HepG2 (cell line): ENCODE measurements around the gene HMCN2. TPM values are rescaled to one million over a fixed set of nuclear protein-coding genes. Genes with fewer than 3 reads are reported as not detected.

Experiments
- ATAC-seq: fragments of 200-7000 bp; cut with Tn5 transposase; 3 replicates; pipeline ENCODE4 v1.9.1; 2020; ENCODE audit warnings: mild to moderate bottlenecking, moderate library complexity
- BruUV-seq: library from RNA; stranded (reverse); fragments of 400-500 nt; replicated peaks from 2 replicates; lab custom pipeline; 2021; lab: Mats Ljungman, UMichigan
- CTCF ChIA-PET: fragments of 300-600 bp; formaldehyde crosslinking; extraction: SDS; loops from one replicate; lab custom pipeline; 2021; ENCODE audit warnings: low total read pairs, inconsistent platforms, low intra/inter-chr PET ratio; lab: Yijun Ruan, JAX
- POLR2A ChIA-PET: fragments of 350-600 bp; sonication (Branson Sonifier 250); formaldehyde crosslinking; loops from one replicate; lab custom pipeline; 2020; ENCODE audit warnings: antibody characterized with exemption, inconsistent platforms; lab: Yijun Ruan, JAX
- DNase-seq: peaks from one replicate; pipeline ENCODE4 v3.0.0-alpha.2; 2015; ENCODE audit warnings: low spot score
- FAIRE-seq: peaks from 3 replicates; lab custom pipeline; 2011; peaks lifted over from hg19 to GRCh38; lab: Jason Lieb, UNC
- H2AFZ ChIP-seq: one replicate; pipeline ENCODE4 v1.6.1; 2011; ENCODE audit warnings: low read length, inconsistent platforms
- H3K27ac ChIP-seq: fragments of 300-600 bp; 3 replicates; pipeline ENCODE4 v1.8.0; 2011; ENCODE audit warnings: mixed run types, mild to moderate bottlenecking, mixed read lengths, low read length, inconsistent platforms; ENCODE audit not compliant: insufficient read depth; ENCODE audit errors: extremely low read length
- H3K27me3 ChIP-seq, 2 experiments: fragments of 200-600 bp in 1 of 2; 2 replicates in 1 of 2; 3 replicates in 1 of 2; pipeline versions ENCODE4 v1.6.0 to v1.8.0; 2011; ENCODE audit warnings: low read length in 2 of 2, mild to moderate bottlenecking in 2 of 2, moderate library complexity in 2 of 2, inconsistent platforms in 1 of 2; ENCODE audit not compliant: insufficient read depth in 2 of 2, control insufficient read depth in 1 of 2
- H3K36me3 ChIP-seq, 2 experiments: fragments of 200-600 bp in 1 of 2; replicated peaks in 1 of 2; 2 replicates in 1 of 2; 3 replicates in 1 of 2; pipeline versions ENCODE4 v1.5.1 to v1.8.0; 2011; ENCODE audit warnings: low read length in 2 of 2, inconsistent platforms in 1 of 2; ENCODE audit not compliant: insufficient read depth in 2 of 2, control insufficient read depth in 1 of 2
- H3K4me1 ChIP-seq: 2 replicates; pipeline ENCODE4 v1.5.1; 2012; ENCODE audit warnings: low read length, inconsistent platforms; ENCODE audit not compliant: insufficient read depth
- H3K4me2 ChIP-seq: 2 replicates; pipeline ENCODE4 v1.6.0; 2011; ENCODE audit warnings: low read depth, low read length, inconsistent platforms
- H3K4me3 ChIP-seq, 3 experiments: fragments of 200-600 bp in 1 of 3; sonication (generic), shearing (Covaris generic) in 1 of 3; replicated peaks in 1 of 3; 2 replicates each; pipeline ENCODE4 v1.5.1; 2011 to 2016; ENCODE audit warnings: low read length in 3 of 3, inconsistent platforms in 2 of 3, low read depth in 2 of 3, mild to moderate bottlenecking in 2 of 3, control low read depth in 1 of 3, mixed read lengths in 1 of 3; ENCODE audit not compliant: insufficient read depth in 1 of 3
- H3K79me2 ChIP-seq: one replicate; pipeline ENCODE4 v1.6.1; 2011; ENCODE audit warnings: low read length, inconsistent platforms; ENCODE audit not compliant: insufficient read depth
- H3K9ac ChIP-seq: 2 replicates; pipeline ENCODE4 v1.6.0; 2011; ENCODE audit warnings: mild to moderate bottlenecking, low read depth, low read length, inconsistent platforms; ENCODE audit not compliant: insufficient read depth
- H3K9me3 ChIP-seq: 2 replicates; pipeline ENCODE4 v1.5.1; 2012; ENCODE audit warnings: mild to moderate bottlenecking, low read length
- H4K20me1 ChIP-seq: 2 replicates; pipeline ENCODE4 v1.6.0; 2011; ENCODE audit warnings: inconsistent platforms, mild to moderate bottlenecking, low read length, moderate library complexity; ENCODE audit not compliant: insufficient read depth
- CREB1 ChIP-seq, 2 experiments: fragments of 450-650 bp in 1 of 2; IDR thresholded peaks; 2 replicates each; pipeline ENCODE4 v1.6.1; 2016 to 2017; ENCODE audit warnings: control low read depth in 1 of 2, mild to moderate bottlenecking in 1 of 2, missing compliant biosample characterization in 1 of 2, missing genetic modification characterization in 1 of 2
- HES4 ChIP-seq: sonication (generic); formaldehyde crosslinking; IDR thresholded peaks from 2 replicates; pipeline ENCODE4 v1.9.0; 2021; ENCODE audit warnings: mild to moderate bottlenecking, missing genetic modification reagents, borderline replicate concordance
- MEIS1 ChIP-seq: sonication (generic); formaldehyde crosslinking; IDR thresholded peaks from 2 replicates; pipeline ENCODE4 v1.9.0; 2021; ENCODE audit warnings: mild to moderate bottlenecking, missing genetic modification reagents, moderate library complexity, borderline replicate concordance
- SAFB2 ChIP-seq: sonication (generic); formaldehyde crosslinking; IDR thresholded peaks from 2 replicates; pipeline ENCODE4 v1.5.1; 2020; ENCODE audit warnings: missing genetic modification reagents, low read depth, mild to moderate bottlenecking, borderline replicate concordance
- SIX4 ChIP-seq: sonication (generic); formaldehyde crosslinking; IDR thresholded peaks from 2 replicates; pipeline ENCODE4 v1.4.0; 2020; ENCODE audit warnings: missing genetic modification reagents
- YY1 ChIP-seq: IDR thresholded peaks from 2 replicates; pipeline ENCODE4 v1.6.1; 2011; ENCODE audit warnings: low read length, low read depth, moderate library complexity, mild to moderate bottlenecking; ENCODE audit not compliant: insufficient read depth, insufficient replicate concordance
- ZNF12 ChIP-seq: sonication (generic); formaldehyde crosslinking; IDR thresholded peaks from 2 replicates; pipeline ENCODE4 v1.5.0; 2020; ENCODE audit warnings: missing genetic modification reagents
- ZNF501 ChIP-seq: sonication (generic); formaldehyde crosslinking; IDR thresholded peaks from 2 replicates; pipeline ENCODE4 v1.5.1; 2020; ENCODE audit warnings: mild to moderate bottlenecking, moderate library complexity, missing genetic modification reagents
- ZNF563 ChIP-seq: sonication (generic); formaldehyde crosslinking; IDR thresholded peaks from 2 replicates; pipeline ENCODE4 v1.8.0; 2022; ENCODE audit warnings: mild to moderate bottlenecking, moderate library complexity, missing genetic modification reagents
- ZNF572 ChIP-seq: sonication (generic); formaldehyde crosslinking; IDR thresholded peaks from 2 replicates; pipeline ENCODE4 v1.5.1; 2020; ENCODE audit warnings: mild to moderate bottlenecking, missing genetic modification reagents
- ZNF713 ChIP-seq: sonication (generic); formaldehyde crosslinking; IDR thresholded peaks from 2 replicates; pipeline ENCODE4 v1.4.0; 2020; ENCODE audit warnings: mild to moderate bottlenecking, missing genetic modification reagents
- ZNF792 ChIP-seq: IDR thresholded peaks from 2 replicates; pipeline ENCODE4 v1.6.1; 2016
- WGBS: methylation state at CpG from one replicate; pipeline ENCODE4 v1.1.6; 2017; ENCODE audit warnings: low lambda C conversion rate; 5-methylcytosine and 5-hydroxymethylcytosine counted together
- in situ Hi-C: cut with HindIII; loops from 2 replicates; pipeline ENCODE4 v1.10.0; 2017; ENCODE audit warnings: low pct_unique_long_range_greater_than_20kb; ENCODE audit not compliant: extremely low pct_ligation_motif_present
- intact Hi-C: fragments of 100-400 bp; cut with micrococcal nuclease; formaldehyde crosslinking; loops from one replicate; pipeline ENCODE4 v1.10.0; 2022; ENCODE audit not compliant: unreplicated experiment
- polyA plus RNA-seq, 8 experiments: library from polyadenylated mRNA; depleted of rRNA in 3 of 8; stranded (reverse) in 7 of 8; unstranded in 1 of 8; fragments of >200 nt; fragmentation: Illumina TruSeq in 4 of 8; extraction: Trizol in 4 of 8; gene quantifications; 2 replicates each; pipeline versions ENCODE4 v1.2.1 to v1.2.3, GENCODE V29; 2011 to 2016; ENCODE audit warnings: low read depth in 4 of 8, missing spikeins in 1 of 8, mixed read lengths in 1 of 8; ENCODE audit not compliant: insufficient read depth in 1 of 8
- total RNA-seq, 5 experiments: library from RNA; depleted of rRNA; stranded (reverse); fragments of >200 nt; fragmentation: Illumina TruSeq; extraction: Trizol; gene quantifications; 2 replicates each; pipeline ENCODE4 v1.2.3, GENCODE V29; 2016; ENCODE audit warnings: low read depth in 1 of 5
- TF ChIP-seq, protein P1 (sequence below): sonication (generic); formaldehyde crosslinking; IDR thresholded peaks from 2 replicates; pipeline ENCODE4 v1.4.0; 2020; ENCODE audit warnings: mild to moderate bottlenecking, missing genetic modification reagents
- TF ChIP-seq, protein P2 (sequence below): IDR thresholded peaks from 2 replicates; pipeline ENCODE4 v1.6.1; 2016; ENCODE audit warnings: mild to moderate bottlenecking
- TF ChIP-seq, protein P3 (sequence below): sonication (generic); formaldehyde crosslinking; IDR thresholded peaks from 2 replicates; pipeline ENCODE4 v1.5.0; 2020; ENCODE audit warnings: mild to moderate bottlenecking, missing genetic modification reagents, borderline replicate concordance

The HMCN2 gene
- total and polyA plus RNA-seq, 2 of the 13 experiments (the other 11 are each of a cell fraction or from before 2014, with no cell fraction given) = 0.09 TPM; not detected in 1

DNA sequence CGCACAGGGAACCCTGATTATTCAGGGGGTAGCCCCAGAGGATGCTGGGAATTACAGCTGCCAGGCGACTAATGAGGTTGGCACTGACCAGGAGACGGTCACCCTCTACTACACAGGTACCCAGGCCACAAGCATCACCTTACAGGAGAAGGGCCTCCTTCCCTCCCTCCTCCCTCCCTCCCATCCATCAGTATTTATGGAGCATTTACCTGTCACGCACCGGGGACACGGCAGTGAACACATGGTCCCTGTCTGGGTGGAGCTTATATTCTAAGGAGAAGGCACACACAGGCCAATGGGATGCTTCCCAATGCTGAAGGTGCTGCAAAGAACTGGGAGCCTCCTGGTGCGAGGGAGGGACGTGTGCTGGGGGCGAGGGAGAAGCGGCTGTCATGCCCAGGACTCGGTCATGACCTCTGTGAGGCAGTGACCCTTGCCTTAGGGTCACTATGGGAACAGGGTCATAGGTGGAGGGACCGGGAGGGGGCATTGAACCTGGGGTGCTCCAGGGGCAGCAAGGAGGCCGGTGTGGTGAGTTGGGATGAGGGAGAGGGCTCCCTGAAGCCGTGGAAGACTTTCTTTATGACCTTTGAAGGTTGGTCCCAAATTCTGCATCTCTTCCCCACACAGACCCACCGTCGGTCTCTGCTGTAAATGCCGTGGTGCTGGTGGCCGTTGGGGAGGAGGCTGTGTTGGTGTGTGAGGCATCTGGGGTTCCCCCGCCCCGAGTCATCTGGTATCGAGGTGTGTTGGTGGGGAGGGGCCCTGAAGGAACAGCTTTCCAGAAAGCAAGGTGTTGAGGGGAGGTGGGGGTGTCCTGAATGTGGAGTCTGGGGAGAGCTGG is 41.5 kb downstream of the HMCN2 start:
- no TSS peak for BruUV-seq
- 0 out of 2 replicates have a peak, but pooled peaks cover 4% of the 10 kb centered on the region for H4K20me1 ChIP-seq
- whole genome bisulfite sequencing = 13% methylated on average over 16 of the region's 21 CpGs
- DNase-seq (no peak), FAIRE-seq (no peak), ATAC-seq (no peak)
- H3K4me1 ChIP-seq = no peaks in the 10 kb centered on the region
- peaks cover 6 to 33% of the 10 kb centered on the region in 2 experiments; a peak in 4 of 5 replicates for H3K27me3 ChIP-seq
- H3K9ac ChIP-seq = no peak overlapping the region
- H2AFZ ChIP-seq = no peak overlapping the region
- intact Hi-C loops (no loop called here), in situ Hi-C loops (no loop called here)
- H3K9me3 ChIP-seq = no peaks in the 10 kb centered on the region
- no peak overlapping the region for H3K4me3 ChIP-seq
- POLR2A ChIA-PET = no interaction called here
- no peaks in the 10 kb centered on the region for H3K79me2 ChIP-seq
- no peaks in the 10 kb centered on the region for H3K36me3 ChIP-seq
- CTCF ChIA-PET = no interaction called here
- H3K27ac ChIP-seq = no peak overlapping the region
- no peak overlapping the region for H3K4me2 ChIP-seq
- TF ChIP-seq, protein P1, sequence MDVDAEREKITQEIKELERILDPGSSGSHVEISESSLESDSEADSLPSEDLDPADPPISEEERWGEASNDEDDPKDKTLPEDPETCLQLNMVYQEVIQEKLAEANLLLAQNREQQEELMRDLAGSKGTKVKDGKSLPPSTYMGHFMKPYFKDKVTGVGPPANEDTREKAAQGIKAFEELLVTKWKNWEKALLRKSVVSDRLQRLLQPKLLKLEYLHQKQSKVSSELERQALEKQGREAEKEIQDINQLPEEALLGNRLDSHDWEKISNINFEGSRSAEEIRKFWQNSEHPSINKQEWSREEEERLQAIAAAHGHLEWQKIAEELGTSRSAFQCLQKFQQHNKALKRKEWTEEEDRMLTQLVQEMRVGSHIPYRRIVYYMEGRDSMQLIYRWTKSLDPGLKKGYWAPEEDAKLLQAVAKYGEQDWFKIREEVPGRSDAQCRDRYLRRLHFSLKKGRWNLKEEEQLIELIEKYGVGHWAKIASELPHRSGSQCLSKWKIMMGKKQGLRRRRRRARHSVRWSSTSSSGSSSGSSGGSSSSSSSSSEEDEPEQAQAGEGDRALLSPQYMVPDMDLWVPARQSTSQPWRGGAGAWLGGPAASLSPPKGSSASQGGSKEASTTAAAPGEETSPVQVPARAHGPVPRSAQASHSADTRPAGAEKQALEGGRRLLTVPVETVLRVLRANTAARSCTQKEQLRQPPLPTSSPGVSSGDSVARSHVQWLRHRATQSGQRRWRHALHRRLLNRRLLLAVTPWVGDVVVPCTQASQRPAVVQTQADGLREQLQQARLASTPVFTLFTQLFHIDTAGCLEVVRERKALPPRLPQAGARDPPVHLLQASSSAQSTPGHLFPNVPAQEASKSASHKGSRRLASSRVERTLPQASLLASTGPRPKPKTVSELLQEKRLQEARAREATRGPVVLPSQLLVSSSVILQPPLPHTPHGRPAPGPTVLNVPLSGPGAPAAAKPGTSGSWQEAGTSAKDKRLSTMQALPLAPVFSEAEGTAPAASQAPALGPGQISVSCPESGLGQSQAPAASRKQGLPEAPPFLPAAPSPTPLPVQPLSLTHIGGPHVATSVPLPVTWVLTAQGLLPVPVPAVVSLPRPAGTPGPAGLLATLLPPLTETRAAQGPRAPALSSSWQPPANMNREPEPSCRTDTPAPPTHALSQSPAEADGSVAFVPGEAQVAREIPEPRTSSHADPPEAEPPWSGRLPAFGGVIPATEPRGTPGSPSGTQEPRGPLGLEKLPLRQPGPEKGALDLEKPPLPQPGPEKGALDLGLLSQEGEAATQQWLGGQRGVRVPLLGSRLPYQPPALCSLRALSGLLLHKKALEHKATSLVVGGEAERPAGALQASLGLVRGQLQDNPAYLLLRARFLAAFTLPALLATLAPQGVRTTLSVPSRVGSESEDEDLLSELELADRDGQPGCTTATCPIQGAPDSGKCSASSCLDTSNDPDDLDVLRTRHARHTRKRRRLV (CRISPR knock-in tag) = no peak
- TF ChIP-seq, protein P2, sequence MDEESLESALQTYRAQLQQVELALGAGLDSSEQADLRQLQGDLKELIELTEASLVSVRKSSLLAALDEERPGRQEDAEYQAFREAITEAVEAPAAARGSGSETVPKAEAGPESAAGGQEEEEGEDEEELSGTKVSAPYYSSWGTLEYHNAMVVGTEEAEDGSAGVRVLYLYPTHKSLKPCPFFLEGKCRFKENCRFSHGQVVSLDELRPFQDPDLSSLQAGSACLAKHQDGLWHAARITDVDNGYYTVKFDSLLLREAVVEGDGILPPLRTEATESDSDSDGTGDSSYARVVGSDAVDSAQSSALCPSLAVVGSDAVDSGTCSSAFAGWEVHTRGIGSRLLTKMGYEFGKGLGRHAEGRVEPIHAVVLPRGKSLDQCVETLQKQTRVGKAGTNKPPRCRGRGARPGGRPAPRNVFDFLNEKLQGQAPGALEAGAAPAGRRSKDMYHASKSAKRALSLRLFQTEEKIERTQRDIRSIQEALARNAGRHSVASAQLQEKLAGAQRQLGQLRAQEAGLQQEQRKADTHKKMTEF (CRISPR knock-in tag) = no peak
- no peak for TF ChIP-seq HES4 (CRISPR knock-in tag)
- TF ChIP-seq ZNF12 (CRISPR knock-in tag) = no peak
- no peak for TF ChIP-seq SIX4 (CRISPR knock-in tag)
- TF ChIP-seq ZNF572 = no peak
- no peak for TF ChIP-seq ZNF713 (CRISPR knock-in tag)
- TF ChIP-seq ZNF563 (CRISPR knock-in tag) = no peak
- no peak for TF ChIP-seq YY1
- TF ChIP-seq ZNF792 = no peak
- TF ChIP-seq, protein P3, sequence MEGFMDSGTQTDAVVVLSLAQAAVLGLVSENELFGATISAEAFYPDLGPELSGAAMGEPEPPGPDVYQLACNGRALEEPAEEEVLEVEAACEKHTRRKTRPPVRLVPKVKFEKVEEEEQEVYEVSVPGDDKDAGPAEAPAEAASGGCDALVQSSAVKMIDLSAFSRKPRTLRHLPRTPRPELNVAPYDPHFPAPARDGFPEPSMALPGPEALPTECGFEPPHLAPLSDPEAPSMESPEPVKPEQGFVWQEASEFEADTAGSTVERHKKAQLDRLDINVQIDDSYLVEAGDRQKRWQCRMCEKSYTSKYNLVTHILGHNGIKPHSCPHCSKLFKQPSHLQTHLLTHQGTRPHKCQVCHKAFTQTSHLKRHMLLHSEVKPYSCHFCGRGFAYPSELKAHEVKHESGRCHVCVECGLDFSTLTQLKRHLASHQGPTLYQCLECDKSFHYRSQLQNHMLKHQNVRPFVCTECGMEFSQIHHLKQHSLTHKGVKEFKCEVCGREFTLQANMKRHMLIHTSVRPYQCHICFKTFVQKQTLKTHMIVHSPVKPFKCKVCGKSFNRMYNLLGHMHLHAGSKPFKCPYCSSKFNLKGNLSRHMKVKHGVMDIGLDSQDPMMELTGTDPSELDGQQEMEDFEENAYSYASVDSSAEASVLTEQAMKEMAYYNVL (CRISPR knock-in tag) = no peak
- TF ChIP-seq MEIS1 (CRISPR knock-in tag) = no peak
- TF ChIP-seq ZNF501 (CRISPR knock-in tag) = no peak
- no peak for TF ChIP-seq CREB1 (IDR thresholded peaks at IDR 0.05)
- TF ChIP-seq CREB1 (CRISPR knock-in tag; IDR thresholded peaks at IDR 0.05) = no peak
- TF ChIP-seq SAFB2 (CRISPR knock-in tag) = no peak
